Neural cell (in vitro differentiated cells): ENCODE measurements around the gene TIMM17A. TPM values are rescaled to one million over a fixed set of nuclear protein-coding genes. Genes with fewer than 3 reads are reported as not detected.

Experiments used
- H2AFZ ChIP-seq: fragments of 200-600, 300-800 bp; sonication (generic), shearing (Covaris generic); 2 replicates; pipeline ENCODE4 v1.6.0; 2014; ENCODE audit warnings: low read depth, mild to moderate bottlenecking, antibody characterized with exemption, low read length, moderate library complexity
- H3F3A ChIP-seq: fragments of 200-600 bp; shearing (Covaris generic); 2 replicates; pipeline ENCODE4 v1.6.1; 2016; ENCODE audit warnings: mild to moderate bottlenecking, moderate library complexity, mixed read lengths, antibody characterized with exemption, low read length; ENCODE audit not compliant: insufficient read depth, poor library complexity, severe bottlenecking
- H3K27ac ChIP-seq: fragments of 200-600, 300-800 bp; sonication (generic), shearing (Covaris generic); 2 replicates; pipeline ENCODE4 v1.5.1; 2014; ENCODE audit warnings: mild to moderate bottlenecking, low read length, moderate library complexity
- H3K27me3 ChIP-seq: fragments of 300-800, 200-600 bp; sonication (generic), shearing (Covaris generic); 2 replicates; pipeline ENCODE4 v1.6.0; 2014; ENCODE audit warnings: mild to moderate bottlenecking, low read depth, low read length, moderate library complexity; ENCODE audit not compliant: insufficient read depth
- H3K36me3 ChIP-seq: fragments of 300-800, 200-600 bp; sonication (generic), shearing (Covaris generic); 2 replicates; pipeline ENCODE4 v1.5.1; 2014; ENCODE audit warnings: mild to moderate bottlenecking, antibody characterized with exemption, low read length, moderate library complexity; ENCODE audit not compliant: insufficient read depth
- H3K4me2 ChIP-seq: fragments of 300-800, 200-600 bp; sonication (generic), shearing (Covaris generic); 2 replicates; pipeline ENCODE4 v1.6.0; 2014; ENCODE audit warnings: mild to moderate bottlenecking, low read length
- H3K4me3 ChIP-seq: fragments of 300-800, 200-600 bp; sonication (generic), shearing (Covaris generic); 2 replicates; pipeline ENCODE4 v1.5.1; 2014; ENCODE audit warnings: mild to moderate bottlenecking, low read length, moderate library complexity
- H3K79me2 ChIP-seq: fragments of 200-600 bp; shearing (Covaris generic); replicated peaks from 2 replicates; pipeline ENCODE4 v1.6.0; 2014; ENCODE audit warnings: mild to moderate bottlenecking, low read length, moderate library complexity; ENCODE audit not compliant: insufficient read depth
- H3K9ac ChIP-seq: fragments of 300-800, 200-600 bp; sonication (generic), shearing (Covaris generic); 2 replicates; pipeline ENCODE4 v1.6.1; 2016; ENCODE audit warnings: mild to moderate bottlenecking, low read length, mixed read lengths
- H3K9me2 ChIP-seq: fragments of 200-600 bp; shearing (Covaris generic); 2 replicates; pipeline ENCODE4 v1.6.1; 2016; ENCODE audit warnings: mild to moderate bottlenecking, low read length, mixed read lengths; ENCODE audit not compliant: insufficient read depth
- H3K9me3 ChIP-seq: fragments of 200-600, 300-800 bp; sonication (generic), shearing (Covaris generic); 2 replicates; pipeline ENCODE4 v1.6.1; 2016; ENCODE audit warnings: mild to moderate bottlenecking, mixed run types, low read length, moderate library complexity, mixed read lengths
- H4K20me1 ChIP-seq: fragments of 200-600 bp; shearing (Covaris generic); 2 replicates; pipeline ENCODE4 v1.6.1; 2016; ENCODE audit warnings: mild to moderate bottlenecking, mixed run types; ENCODE audit not compliant: insufficient read depth
- EP300 ChIP-seq: fragments of 450-650 bp; conservative IDR thresholded peaks from 2 replicates; pipeline ENCODE4 v1.6.1; 2014; ENCODE audit warnings: antibody characterized with exemption, mild to moderate bottlenecking, moderate library complexity; ENCODE audit not compliant: poor library complexity, severe bottlenecking
- EZH2 ChIP-seq: fragments of 200-600, 300-800 bp; shearing (Covaris generic), sonication (generic); IDR thresholded peaks from 2 replicates; pipeline ENCODE4 v1.6.1; 2014; ENCODE audit warnings: antibody characterized with exemption, low read length, borderline replicate concordance, mild to moderate bottlenecking; ENCODE audit not compliant: insufficient read depth, poor library complexity, severe bottlenecking
- MXI1 ChIP-seq: fragments of 450-650 bp; conservative IDR thresholded peaks from 2 replicates; pipeline ENCODE4 v1.6.1; 2014; ENCODE audit warnings: antibody characterized with exemption, mild to moderate bottlenecking; ENCODE audit not compliant: poor library complexity, severe bottlenecking
- POLR2AphosphoS5 ChIP-seq: IDR thresholded peaks from 2 replicates; pipeline ENCODE4 v1.6.1; 2012
- RAD21 ChIP-seq: fragments of 450-650 bp; conservative IDR thresholded peaks from 2 replicates; pipeline ENCODE4 v1.6.1; 2014; ENCODE audit warnings: antibody characterized with exemption, mild to moderate bottlenecking, moderate library complexity
- SMC3 ChIP-seq: fragments of 450-650 bp; conservative IDR thresholded peaks from 2 replicates; pipeline ENCODE4 v1.6.1; 2014; ENCODE audit warnings: antibody characterized with exemption, mild to moderate bottlenecking, moderate library complexity; ENCODE audit not compliant: poor library complexity
- polyA plus RNA-seq: library from polyadenylated mRNA; depleted of rRNA; stranded (reverse); fragments of >200 nt; gene quantifications from 2 replicates; pipeline ENCODE4 v1.2.3, GENCODE V29; 2014
- TF ChIP-seq, protein P1 (sequence below): IDR thresholded peaks from 2 replicates; pipeline ENCODE4 v1.6.1; 2012; ENCODE audit warnings: borderline replicate concordance
- TF ChIP-seq, protein P2 (sequence below): fragments of 450-650 bp; IDR thresholded peaks from 2 replicates; pipeline ENCODE4 v1.5.1; 2014; ENCODE audit warnings: antibody characterized with exemption, mild to moderate bottlenecking, moderate library complexity; ENCODE audit not compliant: poor library complexity, severe bottlenecking

Gene TIMM17A
- polyA plus RNA-seq, 1 donor from 2014 or later, result 91.7 TPM

- peaks cover 9% of the 10 kb centered on the region for H3K36me3 ChIP-seq
- no peaks in the 10 kb centered on the region for H3K9me3 ChIP-seq
- H3K9me2 ChIP-seq, result no peaks in the 10 kb centered on the region
- no peak overlapping the region for H3K9ac ChIP-seq
- TF ChIP-seq SMC3 (no peak), POLR2AphosphoS5 (no peak), EP300 (no peak), MXI1 (no peak), RAD21 (no peak)
- TF ChIP-seq, protein P1, sequence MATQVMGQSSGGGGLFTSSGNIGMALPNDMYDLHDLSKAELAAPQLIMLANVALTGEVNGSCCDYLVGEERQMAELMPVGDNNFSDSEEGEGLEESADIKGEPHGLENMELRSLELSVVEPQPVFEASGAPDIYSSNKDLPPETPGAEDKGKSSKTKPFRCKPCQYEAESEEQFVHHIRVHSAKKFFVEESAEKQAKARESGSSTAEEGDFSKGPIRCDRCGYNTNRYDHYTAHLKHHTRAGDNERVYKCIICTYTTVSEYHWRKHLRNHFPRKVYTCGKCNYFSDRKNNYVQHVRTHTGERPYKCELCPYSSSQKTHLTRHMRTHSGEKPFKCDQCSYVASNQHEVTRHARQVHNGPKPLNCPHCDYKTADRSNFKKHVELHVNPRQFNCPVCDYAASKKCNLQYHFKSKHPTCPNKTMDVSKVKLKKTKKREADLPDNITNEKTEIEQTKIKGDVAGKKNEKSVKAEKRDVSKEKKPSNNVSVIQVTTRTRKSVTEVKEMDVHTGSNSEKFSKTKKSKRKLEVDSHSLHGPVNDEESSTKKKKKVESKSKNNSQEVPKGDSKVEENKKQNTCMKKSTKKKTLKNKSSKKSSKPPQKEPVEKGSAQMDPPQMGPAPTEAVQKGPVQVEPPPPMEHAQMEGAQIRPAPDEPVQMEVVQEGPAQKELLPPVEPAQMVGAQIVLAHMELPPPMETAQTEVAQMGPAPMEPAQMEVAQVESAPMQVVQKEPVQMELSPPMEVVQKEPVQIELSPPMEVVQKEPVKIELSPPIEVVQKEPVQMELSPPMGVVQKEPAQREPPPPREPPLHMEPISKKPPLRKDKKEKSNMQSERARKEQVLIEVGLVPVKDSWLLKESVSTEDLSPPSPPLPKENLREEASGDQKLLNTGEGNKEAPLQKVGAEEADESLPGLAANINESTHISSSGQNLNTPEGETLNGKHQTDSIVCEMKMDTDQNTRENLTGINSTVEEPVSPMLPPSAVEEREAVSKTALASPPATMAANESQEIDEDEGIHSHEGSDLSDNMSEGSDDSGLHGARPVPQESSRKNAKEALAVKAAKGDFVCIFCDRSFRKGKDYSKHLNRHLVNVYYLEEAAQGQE, result no peak
- H3F3A ChIP-seq, result no peaks in the 10 kb centered on the region
- H2AFZ ChIP-seq, result no peak overlapping the region
- no peak overlapping the region for H3K27ac ChIP-seq
- peaks cover 14% of the 10 kb centered on the region for H3K79me2 ChIP-seq
- no peaks in the 10 kb centered on the region for H4K20me1 ChIP-seq
- no peak overlapping the region for H3K4me2 ChIP-seq
- H3K27me3 ChIP-seq, result no peaks in the 10 kb centered on the region
- H3K4me3 ChIP-seq, result no peak overlapping the region
Observed at GRCh38 chr1:201989354-201990128, 34.2 kb downstream of the TIMM17A start.

GRCh38 chr1:201990427-201990826 is 35.1 kb downstream of the TIMM17A start:
- no peaks in the 10 kb centered on the region for H3K27me3 ChIP-seq
- no peak for TF ChIP-seq SMC3
- no peak for TF ChIP-seq EZH2
- no peak for TF ChIP-seq POLR2AphosphoS5
- TF ChIP-seq MXI1, result no peak
- no peak for TF ChIP-seq RAD21
- no peak for TF ChIP-seq EP300
- peaks cover 9% of the 10 kb centered on the region for H3K79me2 ChIP-seq
- H3K9me3 ChIP-seq, result no peaks in the 10 kb centered on the region
- H3K36me3 ChIP-seq, result peaks cover 9% of the 10 kb centered on the region
- H3F3A ChIP-seq, result no peaks in the 10 kb centered on the region
- H3K9me2 ChIP-seq, result no peaks in the 10 kb centered on the region
- no peak overlapping the region for H3K9ac ChIP-seq
- H3K4me3 ChIP-seq, result no peak overlapping the region
- no peak overlapping the region for H3K4me2 ChIP-seq
- H2AFZ ChIP-seq, result no peak overlapping the region
- H3K27ac ChIP-seq, result no peak overlapping the region
- no peaks in the 10 kb centered on the region for H4K20me1 ChIP-seq

- Histone ChIP-seq H4K20me1 (no peaks in the 10 kb centered on the region), H3K36me3 (no peaks in the 10 kb centered on the region), H3K9ac (no peak overlapping the region), H2AFZ (no peak overlapping the region), H3K4me2 (no peak overlapping the region), H3K27ac (no peak overlapping the region), H3F3A (no peaks in the 10 kb centered on the region), H3K27me3 (no peaks in the 10 kb centered on the region), H3K79me2 (no peaks in the 10 kb centered on the region), H3K4me3 (no peak overlapping the region), H3K9me3 (no peaks in the 10 kb centered on the region), H3K9me2 (no peaks in the 10 kb centered on the region)
- TF ChIP-seq, protein P2, sequence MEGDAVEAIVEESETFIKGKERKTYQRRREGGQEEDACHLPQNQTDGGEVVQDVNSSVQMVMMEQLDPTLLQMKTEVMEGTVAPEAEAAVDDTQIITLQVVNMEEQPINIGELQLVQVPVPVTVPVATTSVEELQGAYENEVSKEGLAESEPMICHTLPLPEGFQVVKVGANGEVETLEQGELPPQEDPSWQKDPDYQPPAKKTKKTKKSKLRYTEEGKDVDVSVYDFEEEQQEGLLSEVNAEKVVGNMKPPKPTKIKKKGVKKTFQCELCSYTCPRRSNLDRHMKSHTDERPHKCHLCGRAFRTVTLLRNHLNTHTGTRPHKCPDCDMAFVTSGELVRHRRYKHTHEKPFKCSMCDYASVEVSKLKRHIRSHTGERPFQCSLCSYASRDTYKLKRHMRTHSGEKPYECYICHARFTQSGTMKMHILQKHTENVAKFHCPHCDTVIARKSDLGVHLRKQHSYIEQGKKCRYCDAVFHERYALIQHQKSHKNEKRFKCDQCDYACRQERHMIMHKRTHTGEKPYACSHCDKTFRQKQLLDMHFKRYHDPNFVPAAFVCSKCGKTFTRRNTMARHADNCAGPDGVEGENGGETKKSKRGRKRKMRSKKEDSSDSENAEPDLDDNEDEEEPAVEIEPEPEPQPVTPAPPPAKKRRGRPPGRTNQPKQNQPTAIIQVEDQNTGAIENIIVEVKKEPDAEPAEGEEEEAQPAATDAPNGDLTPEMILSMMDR, result peak; percentile 76
- TF ChIP-seq RAD21, result peak; percentile 66
- TF ChIP-seq SMC3, result peak; percentile 72
- TF ChIP-seq POLR2AphosphoS5, result no peak
- TF ChIP-seq, protein P1, result no peak
- no peak for TF ChIP-seq MXI1
- TF ChIP-seq EZH2, result no peak
Observed at GRCh38 chr1:201999625-202000238, 44.4 kb downstream of the TIMM17A start.
